ENCODE data around the gene MANF. TPM values are rescaled to one million over a fixed set of nuclear protein-coding genes. Genes with fewer than 3 reads are reported as not detected.

Gene MANF
- total and polyA plus RNA-seq, 2 of the 13 experiments (the other 11 are each of a cell fraction or from before 2014, with no cell fraction given) = 55.4 to 269 TPM

- ChIA-PET CTCF (ENCODE audit: low intra/inter-chr PET ratio, low total read pairs) (no interaction called here), POLR2A (interaction anchor here (0.6 to 2.2 kb wide), 12 partner anchors 8 to 816 kb away, joined by 3 to 15 read pairs (median 4); partner anchors contain the start of genes DCAF1, HEMK1 and MAPKAPK3)
- peak overlapping the region; percentile 55 for H3K27ac ChIP-seq (ENCODE audit: extremely low read length, insufficient read depth, low read length)
- no peak overlapping the region for H2AFZ ChIP-seq (ENCODE audit: low read length)
- BruUV-seq (replicated peaks) = no TSS peak
- H3K4me2 ChIP-seq (ENCODE audit: low read depth, low read length) = peak overlapping the region; percentile 86
- peak overlapping the region; percentile 86 for H3K9ac ChIP-seq (ENCODE audit: insufficient read depth, low read depth, low read length)
- TF ChIP-seq KAT7 (CRISPR knock-in tag; IDR thresholded peaks at IDR 0.05; ENCODE audit: borderline replicate concordance) (0 out of 2 replicates have a peak, but pooled peaks have one; percentile 7), ZNF225 (CRISPR knock-in tag; IDR thresholded peaks at IDR 0.05) (no peak), ZNF34 (CRISPR knock-in tag; IDR thresholded peaks at IDR 0.05; ENCODE audit: borderline replicate concordance) (0 out of 2 replicates have a peak, but pooled peaks have one; percentile 7), ZNF446 (CRISPR knock-in tag; IDR thresholded peaks at IDR 0.05) (0 out of 2 replicates have a peak, but pooled peaks have one; percentile 12), POLR2AphosphoS5 (IDR thresholded peaks at IDR 0.05; ENCODE audit: low read depth, low read length) (0 out of 2 replicates have a peak, but pooled peaks have one; percentile 3), DNMT3B (CRISPR knock-in tag; conservative IDR thresholded peaks at IDR 0.05) (0 out of 2 replicates have a peak, but pooled peaks have one; percentile 17), ZNF777 (CRISPR knock-in tag; IDR thresholded peaks at IDR 0.05) (0 out of 2 replicates have a peak, but pooled peaks have one; percentile 23), ATAD3A (CRISPR knock-in tag; IDR thresholded peaks at IDR 0.05) (no peak), ZNF564 (CRISPR knock-in tag; IDR thresholded peaks at IDR 0.05) (peak; percentile 10; the same call in 1 of the 2 replicates), ZNF430 (CRISPR knock-in tag; IDR thresholded peaks at IDR 0.05) (no peak), ZHX2 (IDR thresholded peaks at IDR 0.05; ENCODE audit: low read depth) (no peak), ZHX2 (CRISPR knock-in tag; IDR thresholded peaks at IDR 0.05; ENCODE audit: borderline replicate concordance) (0 out of 2 replicates have a peak, but pooled peaks have one; percentile 4), CREB3 (CRISPR knock-in tag; IDR thresholded peaks at IDR 0.05) (no peak), ZMAT3 (CRISPR knock-in tag; conservative IDR thresholded peaks at IDR 0.05) (0 out of 2 replicates have a peak, but pooled peaks have one; percentile 30), ZNF709 (CRISPR knock-in tag; IDR thresholded peaks at IDR 0.05) (0 out of 2 replicates have a peak, but pooled peaks have one; percentile 40)
- 0% methylated on average over 18 of the region's 18 CpGs for WGBS (ENCODE audit: low lambda C conversion rate)
- intact Hi-C loops (cut with micrococcal nuclease; ENCODE audit: unreplicated experiment) = loop anchor here (10.0 kb wide), 1 partner anchor 289 kb away; the partner anchor contains the start of gene TEX264
- peaks cover 8% of the 10 kb centered on the region for H4K20me1 ChIP-seq (ENCODE audit: insufficient read depth, low read length)
- H3K4me3 ChIP-seq (replicated peaks in 1 of 3; ENCODE audit: insufficient read depth in 1 of 3, low read depth in 2 of 3, low read length in 3 of 3) = peak overlapping the region; percentile 90 to 95 (median 92)
- no peak for DNase-seq (ENCODE audit: low spot score)
- no peaks in the 10 kb centered on the region; a peak in 1 of 5 replicates for H3K27me3 ChIP-seq (ENCODE audit: control insufficient read depth in 1 of 2, insufficient read depth in 2 of 2, low read length in 2 of 2)
- FAIRE-seq = no peak
- peaks cover 57% of the 10 kb centered on the region for H3K4me1 ChIP-seq (ENCODE audit: insufficient read depth, low read length)
- in situ Hi-C loops (cut with HindIII; ENCODE audit: extremely low pct_ligation_motif_present, low pct_unique_long_range_greater_than_20kb) = no loop called here
- H3K79me2 ChIP-seq (ENCODE audit: insufficient read depth, low read length) = peaks cover 36% of the 10 kb centered on the region
- ATAC-seq = no peak
- peaks cover 4 to 12% of the 10 kb centered on the region in 2 experiments; a peak in 4 of 5 replicates for H3K36me3 ChIP-seq (replicated peaks in 1 of 2; ENCODE audit: control insufficient read depth in 1 of 2, insufficient read depth in 2 of 2, low read length in 2 of 2)
- no peaks in the 10 kb centered on the region for H3K9me3 ChIP-seq (ENCODE audit: low read length)
Measured at GRCh38 chr3:51385621-51386091, 565 bp downstream of the MANF start.

Data from HepG2 (cell line).